ENCODE measurements around the gene UBR2. TPM values are rescaled to one million over a fixed set of nuclear protein-coding genes. Genes with fewer than 3 reads are reported as not detected.
A peak's percentile ranks its signal among the peaks of the same experiment; 100 is the strongest.

The UBR2 gene
- total and polyA plus RNA-seq, 2 of the 13 experiments (the other 11 are each of a cell fraction or from before 2014, with no cell fraction given) = 17.6 to 29.3 TPM

- TF ChIP-seq ZMYM2 (CRISPR knock-in tag; IDR thresholded peaks at IDR 0.05) (0 out of 2 replicates have a peak, but pooled peaks have one; percentile 44), THAP11 (CRISPR knock-in tag; IDR thresholded peaks at IDR 0.05) (peak; percentile 99), AHDC1 (CRISPR knock-in tag; IDR thresholded peaks at IDR 0.05; ENCODE audit: borderline replicate concordance) (no peak; the same call in 1 of the 2 replicates), CBFB (CRISPR knock-in tag; IDR thresholded peaks at IDR 0.05) (peak; percentile 82), KAT7 (CRISPR knock-in tag; IDR thresholded peaks at IDR 0.05; ENCODE audit: borderline replicate concordance) (peak; percentile 98), ZKSCAN8 (CRISPR knock-in tag; IDR thresholded peaks at IDR 0.05; ENCODE audit: borderline replicate concordance) (peak; percentile 80), ZNF264 (CRISPR knock-in tag; IDR thresholded peaks at IDR 0.05) (peak; percentile 89), KIAA2018 (CRISPR knock-in tag; IDR thresholded peaks at IDR 0.05; ENCODE audit: borderline replicate concordance) (no peak; the same call in 1 of the 2 replicates), ETS1 (CRISPR knock-in tag; IDR thresholded peaks at IDR 0.05) (no peak)
- TF ChIP-seq, protein P1, sequence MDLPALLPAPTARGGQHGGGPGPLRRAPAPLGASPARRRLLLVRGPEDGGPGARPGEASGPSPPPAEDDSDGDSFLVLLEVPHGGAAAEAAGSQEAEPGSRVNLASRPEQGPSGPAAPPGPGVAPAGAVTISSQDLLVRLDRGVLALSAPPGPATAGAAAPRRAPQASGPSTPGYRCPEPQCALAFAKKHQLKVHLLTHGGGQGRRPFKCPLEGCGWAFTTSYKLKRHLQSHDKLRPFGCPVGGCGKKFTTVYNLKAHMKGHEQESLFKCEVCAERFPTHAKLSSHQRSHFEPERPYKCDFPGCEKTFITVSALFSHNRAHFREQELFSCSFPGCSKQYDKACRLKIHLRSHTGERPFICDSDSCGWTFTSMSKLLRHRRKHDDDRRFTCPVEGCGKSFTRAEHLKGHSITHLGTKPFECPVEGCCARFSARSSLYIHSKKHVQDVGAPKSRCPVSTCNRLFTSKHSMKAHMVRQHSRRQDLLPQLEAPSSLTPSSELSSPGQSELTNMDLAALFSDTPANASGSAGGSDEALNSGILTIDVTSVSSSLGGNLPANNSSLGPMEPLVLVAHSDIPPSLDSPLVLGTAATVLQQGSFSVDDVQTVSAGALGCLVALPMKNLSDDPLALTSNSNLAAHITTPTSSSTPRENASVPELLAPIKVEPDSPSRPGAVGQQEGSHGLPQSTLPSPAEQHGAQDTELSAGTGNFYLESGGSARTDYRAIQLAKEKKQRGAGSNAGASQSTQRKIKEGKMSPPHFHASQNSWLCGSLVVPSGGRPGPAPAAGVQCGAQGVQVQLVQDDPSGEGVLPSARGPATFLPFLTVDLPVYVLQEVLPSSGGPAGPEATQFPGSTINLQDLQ (CRISPR knock-in tag; IDR thresholded peaks at IDR 0.05) = peak; percentile 65; the same call in 1 of the 2 replicates
These were observed at the start of gene UBR2 (continued) for GRCh38 chr6:42563697-42564505.
